ENCODE results near the gene APC2.

GRCh38 chr19:1418496-1418775 lies 31.5 kb upstream of the APC2 start:
- TF ChIP-seq, protein P1, sequence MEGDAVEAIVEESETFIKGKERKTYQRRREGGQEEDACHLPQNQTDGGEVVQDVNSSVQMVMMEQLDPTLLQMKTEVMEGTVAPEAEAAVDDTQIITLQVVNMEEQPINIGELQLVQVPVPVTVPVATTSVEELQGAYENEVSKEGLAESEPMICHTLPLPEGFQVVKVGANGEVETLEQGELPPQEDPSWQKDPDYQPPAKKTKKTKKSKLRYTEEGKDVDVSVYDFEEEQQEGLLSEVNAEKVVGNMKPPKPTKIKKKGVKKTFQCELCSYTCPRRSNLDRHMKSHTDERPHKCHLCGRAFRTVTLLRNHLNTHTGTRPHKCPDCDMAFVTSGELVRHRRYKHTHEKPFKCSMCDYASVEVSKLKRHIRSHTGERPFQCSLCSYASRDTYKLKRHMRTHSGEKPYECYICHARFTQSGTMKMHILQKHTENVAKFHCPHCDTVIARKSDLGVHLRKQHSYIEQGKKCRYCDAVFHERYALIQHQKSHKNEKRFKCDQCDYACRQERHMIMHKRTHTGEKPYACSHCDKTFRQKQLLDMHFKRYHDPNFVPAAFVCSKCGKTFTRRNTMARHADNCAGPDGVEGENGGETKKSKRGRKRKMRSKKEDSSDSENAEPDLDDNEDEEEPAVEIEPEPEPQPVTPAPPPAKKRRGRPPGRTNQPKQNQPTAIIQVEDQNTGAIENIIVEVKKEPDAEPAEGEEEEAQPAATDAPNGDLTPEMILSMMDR (conservative IDR thresholded peaks at IDR 0.05): no peak
- TF ChIP-seq EZH2 (IDR thresholded peaks at IDR 0.05; ENCODE audit: low read depth): no peak

Data from PC-9 (cell line).